Gastroesophageal sphincter (tissue), 4 donors: Measurements from ENCODE around the gene NBR1. TPM values are rescaled to one million over a fixed set of nuclear protein-coding genes. Genes with fewer than 3 reads are reported as not detected.
"Not testable (repeated sequence)": the region's sequence is repeated elsewhere in the genome, so short reads cannot be mapped to it uniquely, and the experiment has no call there.

Experiments
- ATAC-seq: fragments of 150-250 bp; one replicate; pipeline ENCODE4 v1.9.1; 2016; ENCODE audit warnings: mild to moderate bottlenecking, moderate library complexity
- H3K27ac ChIP-seq, 4 donors: fragments of 200-600 bp; sonication (generic) in 3 of 4; 1 replicate in 3 of 4; 2 replicates in 1 of 4; pipeline ENCODE4 v1.5.1; 2016 to 2019
- H3K27me3 ChIP-seq: fragments of 200-600 bp; sonication (generic); one replicate; pipeline ENCODE4 v1.5.1; 2019
- H3K36me3 ChIP-seq, 2 donors: fragments of 200-600 bp; sonication (generic); one replicate each; pipeline ENCODE4 v1.5.1; 2019; ENCODE audit warnings: control low read depth in 1 of 2
- H3K4me1 ChIP-seq, 3 donors: fragments of 200-600 bp; sonication (generic); 1 replicate in 2 of 3; 2 replicates in 1 of 3; pipeline ENCODE4 v1.5.1; 2016 to 2019; ENCODE audit warnings: control low read depth in 2 of 3
- H3K4me3 ChIP-seq, 2 donors: fragments of 200-600 bp; sonication (generic); one replicate each; pipeline ENCODE4 v1.5.1; 2019; ENCODE audit warnings: mild to moderate bottlenecking in 1 of 2, moderate library complexity in 1 of 2
- H3K9me3 ChIP-seq, 3 donors: fragments of 200-600 bp; sonication (generic); one replicate each; pipeline ENCODE4 v1.5.1; 2017 to 2019; ENCODE audit warnings: control low read depth in 2 of 3
- CTCF ChIP-seq, 4 experiments: fragments of 200-600 bp in 2 of 4; fragments of 450-650 bp in 2 of 4; sonication (generic) in 1 of 4; IDR thresholded peaks; one replicate each; pipeline ENCODE4 v1.5.1; 2017 to 2019; ENCODE audit warnings: antibody characterized with exemption in 4 of 4, mild to moderate bottlenecking in 2 of 4, moderate library complexity in 2 of 4
- EP300 ChIP-seq: sonication (generic); formaldehyde crosslinking; IDR thresholded peaks from one replicate; pipeline ENCODE4 v1.6.1; 2017; ENCODE audit warnings: antibody characterized with exemption, mild to moderate bottlenecking
- POLR2A ChIP-seq, 2 donors: fragments of 450-650 bp; IDR thresholded peaks; one replicate each; pipeline ENCODE4 v1.6.1; 2017; ENCODE audit warnings: antibody characterized with exemption in 2 of 2, mild to moderate bottlenecking in 2 of 2, moderate library complexity in 1 of 2
- POLR2AphosphoS5 ChIP-seq: sonication (generic); formaldehyde crosslinking; IDR thresholded peaks from one replicate; pipeline ENCODE4 v1.6.1; 2017; ENCODE audit warnings: antibody characterized with exemption
- WGBS, 2 donors: methylation state at CpG; one replicate each; pipeline ENCODE4 v1.1.5; 2018; ENCODE audit warnings: low coverage in 1 of 2; 5-methylcytosine and 5-hydroxymethylcytosine counted together
- total RNA-seq, 4 donors: library from RNA; depleted of rRNA; stranded (reverse); fragments of >200 nt; gene quantifications; one replicate each; pipeline ENCODE4 v1.1.0, GENCODE V29; 2016

Gene NBR1
- total RNA-seq, 4 donors from 2014 or later = 99.2 to 152 (median 126) TPM

- WGBS, 2 donors = 91 to 92% methylated on average over 7 of the region's 7 CpGs
- ATAC-seq = no peak
- TF ChIP-seq POLR2AphosphoS5 (no peak), EP300 (no peak), POLR2A (IDR thresholded peaks at IDR 0.05) (no peak), CTCF (IDR thresholded peaks at IDR 0.05) (no peak)
- no peak overlapping the region for H3K27ac ChIP-seq
- H3K27me3 ChIP-seq = no peaks in the 10 kb centered on the region
- no peak overlapping the region for H3K4me3 ChIP-seq
- H3K9me3 ChIP-seq = no peaks in the 10 kb centered on the region
- H3K4me1 ChIP-seq = no peaks in the 10 kb centered on the region
- H3K36me3 ChIP-seq = peaks cover 0 to 27% of the 10 kb centered on the region in 2 donors
These were observed 55.4 kb downstream of the NBR1 start for GRCh38 chr17:43226393-43226792.

GRCh38 chr17:43228020-43228782, 57.2 kb downstream of the NBR1 start, which contains the start of gene CCDC200:
Gene CCDC200, minus strand, starts transcription at chr17:43228623. Its CDS starts 69 bp downstream, at chr17:43228554.
- not testable (repeated sequence) for H3K4me3 ChIP-seq, ATAC-seq, H3K27ac ChIP-seq, H3K9me3 ChIP-seq, H3K4me1 ChIP-seq, H3K27me3 ChIP-seq
- H3K36me3 ChIP-seq = peaks cover 0 to 27% of the 10 kb centered on the region in 2 donors
- WGBS, 2 donors = no CpG with 5 or more reads among the region's 7 CpGs

GRCh38 chr17:43231205-43232020, 60.4 kb downstream of the NBR1 start:
- not testable (repeated sequence) for ATAC-seq, H3K9me3 ChIP-seq, H3K36me3 ChIP-seq, H3K4me1 ChIP-seq, H3K27me3 ChIP-seq
- peak overlapping the region; percentile 16 to 29 for H3K4me3 ChIP-seq
- H3K27ac ChIP-seq = peak overlapping the region; percentile 31 to 81 (median 65)
- TF ChIP-seq POLR2A (IDR thresholded peaks at IDR 0.05) = peak in 1 of 2 donors; percentile 18
- 20 to 30% methylated on average over 1 to 2 of the region's 40 CpGs for WGBS, 2 donors

GRCh38 chr17:43232021-43232699, 61.1 kb downstream of the NBR1 start:
- not testable (repeated sequence) for ATAC-seq, H3K36me3 ChIP-seq, H3K4me1 ChIP-seq, H3K9me3 ChIP-seq, H3K27me3 ChIP-seq
- 60 to 100% methylated on average over 3 to 18 of the region's 24 CpGs for WGBS, 2 donors
- peak overlapping the region in 3 of 4 donors; percentile 60 to 81 (median 70) for H3K27ac ChIP-seq
- H3K4me3 ChIP-seq = peak overlapping the region in 1 of 2 donors; percentile 29

GRCh38 chr17:43233263-43233662, 62.2 kb downstream of the NBR1 start:
- WGBS, 2 donors = no CpG with 5 or more reads among the region's 15 CpGs
- ATAC-seq, H3K27me3 ChIP-seq, H3K27ac ChIP-seq, H3K9me3 ChIP-seq, H3K4me3 ChIP-seq, H3K36me3 ChIP-seq, H3K4me1 ChIP-seq: not testable (repeated sequence)

GRCh38 chr17:43233877-43234276, 62.9 kb downstream of the NBR1 start, which contains the start of gene RNU2-1:
Gene RNU2-1, minus strand, starts transcription at chr17:43233977.
- not testable (repeated sequence) for H3K27me3 ChIP-seq, H3K27ac ChIP-seq, H3K36me3 ChIP-seq, H3K4me1 ChIP-seq, H3K4me3 ChIP-seq, ATAC-seq, H3K9me3 ChIP-seq
- WGBS, 2 donors = no CpG with 5 or more reads among the region's 31 CpGs

GRCh38 chr17:43239597-43239996, 68.6 kb downstream of the NBR1 start:
- not testable (repeated sequence) for H3K4me1 ChIP-seq, ATAC-seq, H3K9me3 ChIP-seq, H3K36me3 ChIP-seq, H3K4me3 ChIP-seq, H3K27ac ChIP-seq, H3K27me3 ChIP-seq
- WGBS, 2 donors = no CpG with 5 or more reads among the region's 26 CpGs

- not testable (repeated sequence) for H3K27ac ChIP-seq, ATAC-seq, H3K4me3 ChIP-seq, H3K27me3 ChIP-seq, H3K36me3 ChIP-seq, H3K4me1 ChIP-seq, H3K9me3 ChIP-seq
- WGBS, 2 donors = no CpG with 5 or more reads among the region's 34 CpGs
These were observed 69.8 kb downstream of the NBR1 start for GRCh38 chr17:43240596-43241352.

- H3K27me3 ChIP-seq, H3K9me3 ChIP-seq, H3K4me1 ChIP-seq, ATAC-seq, H3K36me3 ChIP-seq: not testable (repeated sequence)
- WGBS, 2 donors = 0 to 2% methylated on average over 11 to 17 of the region's 23 CpGs
- peak overlapping the region in 3 of 4 donors; percentile 67 to 75 (median 70) for H3K27ac ChIP-seq
- peak overlapping the region in 1 of 2 donors; percentile 36 for H3K4me3 ChIP-seq
These were observed 75.4 kb downstream of the NBR1 start for GRCh38 chr17:43246456-43246855.
